Fibroblast of pulmonary artery (primary cell): ENCODE results near the gene UGT1A7.

Source experiments
- DNase-seq: peaks from one replicate; pipeline ENCODE4 v3.0.0-alpha.2; 2010; ENCODE audit warnings: low read depth
- H3K4me3 ChIP-seq: replicated peaks from 2 replicates; pipeline ENCODE4 v1.5.1; 2011; ENCODE audit warnings: low read depth, mild to moderate bottlenecking, control low read depth, low read length, moderate library complexity
- CTCF ChIP-seq: IDR thresholded peaks from 2 replicates; pipeline ENCODE4 v1.5.1; 2011; ENCODE audit warnings: mild to moderate bottlenecking, control low read depth, low read length, inconsistent platforms; ENCODE audit errors: missing control alignments

UGT1A7 gene

DNA sequence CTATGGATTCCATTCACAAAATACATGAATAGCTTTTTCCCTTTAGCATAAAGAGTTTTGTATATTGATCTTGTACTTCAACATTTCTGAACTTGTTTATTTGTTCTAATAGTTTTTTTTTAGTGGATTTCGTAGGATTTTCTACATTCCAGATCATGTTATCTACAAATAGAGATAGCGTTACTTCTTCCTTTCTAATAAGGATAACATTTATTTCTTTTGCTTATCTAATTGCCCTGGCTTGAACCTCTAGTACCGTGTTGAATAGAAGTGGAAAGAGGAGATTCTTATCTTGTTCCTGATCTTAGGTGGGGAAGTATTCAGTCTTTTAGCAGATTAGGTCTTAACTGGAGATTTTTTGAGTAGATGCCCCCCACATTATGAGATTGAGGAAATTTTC lies 20.5 kb downstream of the UGT1A7 start:
- H3K4me3 ChIP-seq = no peak overlapping the region

GRCh38 chr2:233705911-233706506 lies 24.3 kb downstream of the UGT1A7 start:
- TF ChIP-seq CTCF = no peak
- DNase-seq = peak; percentile 53
- H3K4me3 ChIP-seq = no peak overlapping the region

More for the DNA sequence above, 20.5 kb downstream of the UGT1A7 start:
- DNase-seq = no peak
- no peak for TF ChIP-seq CTCF

GRCh38 chr2:233706720-233707119 lies 25.0 kb downstream of the UGT1A7 start:
- no peak overlapping the region for H3K4me3 ChIP-seq
- DNase-seq = peak; percentile 59
- no peak for TF ChIP-seq CTCF

DNA sequence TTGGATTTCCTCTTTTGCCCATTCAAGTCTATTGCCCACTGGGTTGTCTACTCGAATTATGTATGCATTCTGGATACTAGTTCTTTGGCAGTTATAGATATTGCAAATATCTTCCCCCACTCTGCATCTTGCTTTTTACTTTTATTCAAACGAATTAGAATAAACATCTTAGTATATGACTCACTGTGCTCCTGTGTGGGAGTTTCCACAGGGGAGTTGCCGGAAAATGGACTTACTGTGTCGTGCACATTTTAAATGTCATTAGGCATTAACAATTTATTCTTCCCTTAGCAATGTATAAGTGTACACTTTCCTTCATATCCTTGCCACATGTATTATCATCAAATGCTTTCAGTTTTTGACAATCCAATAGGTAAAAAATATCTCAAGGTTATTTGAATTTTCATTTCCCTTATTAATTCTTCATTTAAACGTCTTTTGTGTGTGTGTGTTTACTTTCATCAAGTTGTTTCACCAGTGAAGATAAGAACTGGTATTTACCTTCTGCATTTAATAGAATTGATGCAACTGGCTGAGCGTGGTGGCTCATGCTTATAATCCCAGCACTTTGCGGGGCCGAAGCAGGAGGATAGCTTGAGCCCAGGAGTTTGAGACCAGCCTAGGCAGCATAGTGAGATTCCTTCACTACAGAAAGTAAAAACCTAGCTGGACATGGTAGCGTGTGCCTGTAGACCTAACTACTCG lies 26.4 kb downstream of the UGT1A7 start:
- H3K4me3 ChIP-seq = no peak overlapping the region
- TF ChIP-seq CTCF = no peak
- peak; percentile 76 for DNase-seq

GRCh38 chr2:233708942-233709341 lies 27.2 kb downstream of the UGT1A7 start:
- no peak for TF ChIP-seq CTCF

DNA sequence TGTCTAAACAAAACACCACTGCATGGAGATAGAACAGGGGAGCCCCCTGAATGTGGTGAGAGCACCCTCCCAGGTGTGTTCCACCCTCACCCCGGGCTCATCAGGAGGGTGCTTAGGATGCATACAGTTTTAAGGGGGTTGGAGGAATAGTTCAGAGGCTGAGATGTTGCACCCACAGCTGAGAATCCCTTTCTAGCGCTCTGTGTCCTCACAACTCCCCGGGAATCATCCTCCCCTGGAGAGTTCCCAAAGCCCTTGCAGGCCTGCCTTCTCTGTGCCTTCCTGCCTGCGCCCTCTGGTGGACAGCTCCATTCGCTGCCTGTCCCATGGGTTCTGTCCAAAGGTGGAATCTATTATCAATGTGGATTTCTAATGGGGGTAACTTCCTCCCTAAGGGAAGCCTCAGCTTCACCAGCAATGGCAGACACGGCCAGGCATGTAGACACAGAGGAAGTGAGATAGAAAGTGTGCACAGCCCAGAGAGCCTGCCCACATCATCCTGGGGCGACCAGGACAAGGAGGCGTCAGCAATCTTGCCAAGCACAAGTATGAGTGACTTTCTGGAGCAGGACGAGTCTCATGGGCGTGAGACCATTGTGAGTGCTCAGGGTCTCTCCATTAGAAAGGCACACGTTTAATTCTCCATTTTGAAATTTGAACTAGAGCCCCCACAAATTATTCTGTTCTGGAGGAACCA lies 29.8 kb downstream of the UGT1A7 start:
- peak; percentile 96 for TF ChIP-seq CTCF
- DNase-seq = peak; percentile 87
- H3K4me3 ChIP-seq = no peak overlapping the region

More at GRCh38 chr2:233708942-233709341, 27.2 kb downstream of the UGT1A7 start:
- DNase-seq = no peak
- H3K4me3 ChIP-seq = no peak overlapping the region
